Heart left ventricle (tissue), 16 donors: Measurements from ENCODE around the gene NKX2-3. TPM values are rescaled to one million over a fixed set of nuclear protein-coding genes. Genes with fewer than 3 reads are reported as not detected.

Experiments
- ATAC-seq, 4 donors: fragments of 200-7000 bp; cut with Tn5 transposase; one replicate each; pipeline ENCODE4 v1.9.1; 2020 to 2022; ENCODE audit warnings: moderate library complexity in 4 of 4, mild to moderate bottlenecking in 3 of 4, moderate number of reproducible peaks in 1 of 4
- DNase-seq, 5 donors: peaks; one replicate each; pipeline ENCODE4 v3.0.0-alpha.2; 2020
- H3K27ac ChIP-seq, 12 donors: fragments of 200-600 bp; sonication (generic) in 4 of 12; one replicate each; pipeline versions ENCODE4 v1.5.0 to v1.8.0; 2016 to 2022; ENCODE audit warnings: mild to moderate bottlenecking in 2 of 12
- H3K27me3 ChIP-seq, 9 donors: fragments of 200-600 bp; sonication (generic) in 2 of 9; one replicate each; pipeline versions ENCODE4 v1.5.1 to v1.8.0; 2016 to 2022; ENCODE audit warnings: mild to moderate bottlenecking in 3 of 9
- H3K36me3 ChIP-seq, 9 donors: fragments of 200-600 bp; sonication (generic) in 2 of 9; one replicate each; pipeline versions ENCODE4 v1.5.0 to v1.8.0; 2018 to 2022; ENCODE audit warnings: mild to moderate bottlenecking in 2 of 9
- H3K4me1 ChIP-seq, 12 donors: fragments of 200-600 bp; sonication (generic) in 4 of 12; one replicate each; pipeline versions ENCODE4 v1.5.0 to v1.8.0; 2016 to 2022; ENCODE audit warnings: mild to moderate bottlenecking in 3 of 12
- H3K4me3 ChIP-seq, 12 donors: fragments of 200-600 bp; sonication (generic) in 4 of 12; one replicate each; pipeline versions ENCODE4 v1.5.0 to v1.8.0; 2017 to 2022; ENCODE audit warnings: mild to moderate bottlenecking in 9 of 12, moderate library complexity in 4 of 12
- H3K9me3 ChIP-seq, 12 donors: fragments of 200-600 bp; sonication (generic) in 4 of 12; one replicate each; pipeline versions ENCODE4 v1.5.0 to v1.8.0; 2016 to 2022; ENCODE audit warnings: mild to moderate bottlenecking in 1 of 12
- WGBS, 4 donors: extraction: QIAGEN DNeasy Blood & Tissue Kit in 2 of 4; methylation state at CpG; one replicate each; pipeline versions ENCODE4 v1.1.5 to v1.1.7; 2013 to 2018; 5-methylcytosine and 5-hydroxymethylcytosine counted together
- intact Hi-C, 10 donors: fragments of 100-400 bp; cut with DNase I; formaldehyde crosslinking; loops; one replicate each; pipeline versions ENCODE4 v1.11.1 to v1.14.2; 2022
- polyA plus RNA-seq, 2 donors: library from polyadenylated mRNA; stranded (reverse); fragments of 200-250 nt; gene quantifications; one replicate each; pipeline ENCODE4 v1.2.3, GENCODE V29; 2013
- total RNA-seq, 9 donors: library from RNA; depleted of rRNA in 2 of 9; stranded (reverse); fragments of >200 nt in 2 of 9; fragmentation: NEBNext Ultra II Directional in 3 of 9; extraction: Animal tissue kit (Norgen Biotek cat#: 25700) in 3 of 9; gene quantifications; one replicate each; pipeline versions ENCODE4 v1.1.0 to v1.2.4, GENCODE V29; 2016 to 2023
- TF ChIP-seq, protein P1 (sequence below), 12 donors: fragments of 200-600 bp; sonication (generic) in 4 of 12; IDR thresholded peaks; one replicate each; pipeline versions ENCODE4 v1.5.0 to v1.8.0; 2018 to 2022; ENCODE audit warnings: antibody characterized with exemption in 12 of 12, mild to moderate bottlenecking in 5 of 12
- donor health status: ischemic (EF 13 %, LVEDD 7.1; RV severe dilation, severe dysfunction).
- donor health status: healthy with polysubstance abuse.
- donor health status: DM: no; HTN: yes; CAD: no.
- donor health status: DM: no; HTN: no; CAD: no.
- donor health status: ischemic (EF 25% LVEDD 6.9; RV normal size, moderate dysfunction).
- donor health status: ischemic (EF 25% LVEDD 5.7; RV mildly dilated, moderate dysfunction).
- donor health status: healthy.
- donor health status: DM: yes; HTN: yes; CAD: no.
- donor health status: ischemic (EF 35%, LVEDD 5.7; RV mildly dilated, moderate dysfunction).
- donor health status: nonischemic (EF 11% LVEDD 7.7; RV severe dilation, severe dysfunction).
- donor health status: DM: yes; HTN: yes; CAD: no.
- donor health status: PGD.
- donor health status: ischemic (EF 29% LVEDD 5.4; RV normal size, mild dysfunction).
- donor health status: nonischemic (EF 23%, LVEDD 6.1; RV moderate dilation, normal function).

NKX2-3 gene
- total and polyA plus RNA-seq, 11 donors = not detected

- no peaks in the 10 kb centered on the region for H3K4me1 ChIP-seq
- TF ChIP-seq, protein P1, sequence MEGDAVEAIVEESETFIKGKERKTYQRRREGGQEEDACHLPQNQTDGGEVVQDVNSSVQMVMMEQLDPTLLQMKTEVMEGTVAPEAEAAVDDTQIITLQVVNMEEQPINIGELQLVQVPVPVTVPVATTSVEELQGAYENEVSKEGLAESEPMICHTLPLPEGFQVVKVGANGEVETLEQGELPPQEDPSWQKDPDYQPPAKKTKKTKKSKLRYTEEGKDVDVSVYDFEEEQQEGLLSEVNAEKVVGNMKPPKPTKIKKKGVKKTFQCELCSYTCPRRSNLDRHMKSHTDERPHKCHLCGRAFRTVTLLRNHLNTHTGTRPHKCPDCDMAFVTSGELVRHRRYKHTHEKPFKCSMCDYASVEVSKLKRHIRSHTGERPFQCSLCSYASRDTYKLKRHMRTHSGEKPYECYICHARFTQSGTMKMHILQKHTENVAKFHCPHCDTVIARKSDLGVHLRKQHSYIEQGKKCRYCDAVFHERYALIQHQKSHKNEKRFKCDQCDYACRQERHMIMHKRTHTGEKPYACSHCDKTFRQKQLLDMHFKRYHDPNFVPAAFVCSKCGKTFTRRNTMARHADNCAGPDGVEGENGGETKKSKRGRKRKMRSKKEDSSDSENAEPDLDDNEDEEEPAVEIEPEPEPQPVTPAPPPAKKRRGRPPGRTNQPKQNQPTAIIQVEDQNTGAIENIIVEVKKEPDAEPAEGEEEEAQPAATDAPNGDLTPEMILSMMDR (IDR thresholded peaks at IDR 0.05) = no peak
- H3K36me3 ChIP-seq = no peaks in the 10 kb centered on the region
- H3K27ac ChIP-seq = no peak overlapping the region
- peaks cover 0 to 17% (median 0%) of the 10 kb centered on the region in 9 donors for H3K27me3 ChIP-seq
- no peak for DNase-seq
- WGBS, 4 donors = 50 to 60% (median 53%) methylated on average over 8 of the region's 8 CpGs
- intact Hi-C loops = no loop called here
- H3K4me3 ChIP-seq = no peak overlapping the region
- no peak for ATAC-seq
- no peaks in the 10 kb centered on the region for H3K9me3 ChIP-seq
These were observed 50.9 kb downstream of the NKX2-3 start for GRCh38 chr10:99583687-99584086.

Other genes starting within 250 kb of the NKX2-3 start
- under 1 TPM in 6 of 9 donors, not detected in 3; 0.04 to 0.43 (median 0.13) TPM for gene CNNM1, start 203.6 kb upstream of the NKX2-3 start, total RNA-seq
- gene CNNM1, start 203.6 kb upstream of the NKX2-3 start, polyA plus RNA-seq = under 1 TPM in 1 of 2 donors, not detected in 1; 0.08 TPM
- gene GOT1, start 102.3 kb upstream of the NKX2-3 start, total RNA-seq = 100 to 1,000 TPM; 294 to 815 (median 505) TPM
- gene GOT1, start 102.3 kb upstream of the NKX2-3 start, polyA plus RNA-seq = 100 to 1,000 TPM; 259 to 299 TPM
- 10 to 100 TPM; 15.3 to 43.3 (median 32.2) TPM for gene SLC25A28, start 87.5 kb downstream of the NKX2-3 start, total RNA-seq
- 10 to 100 TPM; 34.7 to 56.3 TPM for gene SLC25A28, start 87.5 kb downstream of the NKX2-3 start, polyA plus RNA-seq
- gene ENTPD7, start 126.6 kb downstream of the NKX2-3 start, total RNA-seq = 1 to 10 TPM; 1.1 to 5.6 (median 2.7) TPM
- 1 to 10 TPM in 1 of 2 donors, under 1 TPM in 1; 0.23 to 3.8 TPM for gene ENTPD7, start 126.6 kb downstream of the NKX2-3 start, polyA plus RNA-seq
- gene COX15, start 199.2 kb downstream of the NKX2-3 start, total RNA-seq = 10 to 100 TPM; 28.5 to 45.2 (median 34.7) TPM
- 10 to 100 TPM; 17.0 to 19.9 TPM for gene COX15, start 199.2 kb downstream of the NKX2-3 start, polyA plus RNA-seq
- 10 to 100 TPM; 27.0 to 53.2 (median 37.7) TPM for gene CUTC, start 199.3 kb downstream of the NKX2-3 start, total RNA-seq
- gene CUTC, start 199.3 kb downstream of the NKX2-3 start, polyA plus RNA-seq = 10 to 100 TPM; 45.2 to 45.6 TPM
- gene ABCC2, start 249.7 kb downstream of the NKX2-3 start, total RNA-seq = under 1 TPM in 8 of 9 donors, not detected in 1; 0.08 to 0.72 (median 0.20) TPM
- gene ABCC2, start 249.7 kb downstream of the NKX2-3 start, polyA plus RNA-seq = under 1 TPM; 0.11 to 0.21 TPM